ENCODE measurements around the gene CRTAC1.

The CRTAC1 gene

DNA sequence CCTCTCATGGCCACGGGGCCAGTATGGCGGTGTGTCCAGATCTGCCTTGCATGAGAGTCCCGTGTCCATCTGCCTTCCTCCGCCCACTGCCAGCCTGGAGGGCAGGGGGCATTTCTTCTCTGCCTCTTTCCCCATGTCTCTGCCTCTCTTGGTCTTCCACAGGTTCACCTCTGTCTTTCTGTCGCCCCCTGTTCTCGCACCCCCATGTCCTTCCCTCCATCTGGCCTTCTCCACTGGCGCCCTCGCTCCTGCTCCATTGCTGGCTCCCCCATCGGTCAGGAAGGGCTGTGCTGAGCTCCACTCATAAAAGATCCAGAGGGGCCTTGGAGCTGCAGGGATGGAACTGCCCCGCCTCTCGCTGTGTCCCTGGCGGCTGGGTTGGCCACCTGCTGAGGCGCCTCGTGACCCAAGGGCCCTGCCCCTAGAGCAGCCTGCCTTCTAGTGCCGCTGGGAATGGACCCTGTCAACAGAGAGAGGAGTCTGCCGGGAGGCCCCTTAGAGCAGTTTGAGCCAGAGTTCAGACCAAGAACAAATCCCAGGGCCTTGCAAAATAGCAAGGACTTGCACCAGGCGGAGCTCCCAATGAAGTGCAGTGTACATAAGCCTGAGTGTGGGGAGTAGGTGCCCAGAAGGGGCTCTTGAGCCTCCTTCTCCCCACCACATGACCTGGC lies 138.8 kb downstream of the CRTAC1 start:
- no peak for DNase-seq

DNA sequence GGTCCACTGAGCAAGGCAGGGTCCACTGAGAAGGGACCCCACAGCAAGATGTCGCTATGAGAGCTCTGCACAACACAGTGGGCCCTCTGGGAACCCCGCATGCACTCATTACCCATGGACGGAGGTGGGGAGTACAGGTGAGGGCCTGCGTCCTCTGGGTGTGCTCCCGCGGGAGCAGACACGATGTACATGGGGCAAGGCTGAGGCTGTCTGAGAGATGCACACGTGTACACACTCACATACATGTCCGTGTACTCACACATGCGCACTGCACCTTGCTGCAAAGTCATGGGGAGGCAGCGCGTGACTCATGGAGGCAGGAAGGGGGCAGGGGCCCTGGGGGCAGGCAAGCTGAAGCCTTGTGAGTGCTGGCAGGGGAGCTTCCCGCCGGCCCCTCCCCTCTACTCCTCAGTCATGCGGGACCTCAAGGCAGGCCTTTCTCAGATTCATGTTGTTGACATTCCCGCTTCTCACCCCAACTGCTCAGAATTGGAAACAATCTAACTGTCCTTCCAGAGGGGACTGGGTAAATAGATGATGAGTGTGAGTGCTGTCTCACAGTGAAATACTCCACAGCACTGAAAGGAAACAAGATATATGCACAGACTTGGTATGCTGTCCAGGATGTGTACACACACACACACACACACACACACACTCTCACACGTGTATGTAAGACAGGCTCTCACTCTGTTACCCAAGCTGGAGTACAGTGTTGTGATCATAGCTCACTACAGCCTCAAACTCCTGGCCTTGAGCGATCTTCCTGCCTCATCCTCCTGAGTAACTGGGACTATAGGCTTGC lies 140.8 kb downstream of the CRTAC1 start:
- no peak for DNase-seq

DNA sequence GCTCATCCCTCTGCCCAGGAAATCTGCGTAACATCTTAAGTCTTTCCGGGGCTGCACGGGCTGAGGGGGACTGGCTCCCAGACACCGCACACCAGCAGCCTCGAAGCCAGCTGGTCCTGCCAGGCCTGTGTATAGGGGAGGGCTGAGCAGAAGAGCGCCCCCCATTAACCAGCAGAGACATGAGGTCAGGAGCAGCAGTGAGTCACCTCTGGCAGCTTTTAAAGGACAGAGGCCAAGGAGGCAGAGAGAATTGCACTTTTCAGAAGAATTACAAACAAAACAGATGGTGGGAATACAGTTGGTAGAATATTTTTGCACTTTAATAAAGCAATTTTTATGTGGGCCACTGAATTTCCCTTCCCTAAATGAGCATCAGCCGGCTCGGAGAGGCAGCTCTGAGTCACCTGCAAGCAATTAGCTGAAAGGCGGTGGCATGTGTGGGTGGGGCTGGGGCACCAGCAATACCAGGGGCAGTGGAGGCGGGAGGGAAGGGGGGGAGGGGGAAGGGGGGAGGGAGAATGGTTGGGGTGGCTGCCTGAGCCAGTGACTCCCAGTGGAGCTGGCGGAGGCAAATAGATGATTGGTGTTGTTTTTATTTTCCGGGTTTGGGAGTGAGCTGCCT lies 141.7 kb downstream of the CRTAC1 start:
- no peak for DNase-seq

DNA sequence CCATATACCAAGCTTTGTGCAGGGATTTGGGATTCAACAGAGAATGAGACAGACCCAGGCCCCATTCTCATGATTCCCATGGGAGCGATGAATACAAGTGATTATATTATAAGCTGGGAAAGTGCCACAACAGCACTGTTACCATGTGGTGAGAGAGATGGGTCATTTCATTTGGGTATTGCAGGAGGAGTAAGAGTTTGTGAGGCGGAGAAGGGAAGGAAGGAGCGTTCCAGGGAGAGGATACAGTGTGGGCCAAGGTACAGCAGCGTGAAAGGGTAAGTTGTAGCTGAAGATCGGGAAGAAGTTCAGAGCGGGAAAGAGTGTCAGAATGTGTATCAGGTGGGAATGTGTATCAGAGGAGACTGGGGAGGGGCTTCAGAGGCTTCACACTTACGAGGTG lies 142.3 kb downstream of the CRTAC1 start:
- DNase-seq, result no peak

DNA sequence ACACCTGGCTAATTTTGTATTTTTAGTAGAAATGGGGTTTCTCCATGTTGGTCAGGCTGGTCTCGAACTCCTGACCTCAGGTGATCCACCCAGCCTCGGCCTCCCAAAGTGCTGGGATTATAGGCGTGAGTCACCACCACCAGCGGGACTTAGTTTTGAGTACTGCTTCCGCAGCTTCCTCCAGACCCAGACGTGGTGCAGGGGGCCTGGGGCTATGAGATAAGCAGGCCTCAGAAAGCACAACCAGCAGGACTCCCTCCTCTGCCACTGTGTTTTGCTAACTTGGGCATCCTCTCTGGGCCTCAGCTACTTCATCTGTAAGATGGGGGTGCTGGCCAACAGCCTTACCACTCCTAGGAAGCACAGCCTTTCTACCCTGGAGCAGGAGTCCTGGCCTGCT lies 143.0 kb downstream of the CRTAC1 start:
- no peak for DNase-seq

DNA sequence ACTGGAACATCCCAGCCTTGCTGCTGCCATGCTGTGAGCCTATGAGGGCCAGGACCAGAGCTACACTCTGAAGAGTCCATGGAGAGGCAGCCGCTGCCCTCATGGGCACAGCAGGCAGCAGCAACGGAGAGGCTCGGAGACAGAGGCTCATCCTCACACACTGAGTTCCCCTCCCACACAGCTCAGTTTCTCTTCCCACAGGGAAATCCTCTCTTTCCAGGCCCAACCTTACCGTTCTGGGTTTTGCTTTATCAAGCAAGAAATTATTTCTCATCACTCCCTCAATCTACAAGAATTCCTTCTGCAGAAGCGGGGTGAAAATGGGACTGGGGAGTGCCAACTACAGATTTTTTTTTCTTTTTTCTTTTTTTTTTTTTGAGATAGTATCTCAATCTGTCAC lies 144.1 kb downstream of the CRTAC1 start:
- no peak for DNase-seq

DNA sequence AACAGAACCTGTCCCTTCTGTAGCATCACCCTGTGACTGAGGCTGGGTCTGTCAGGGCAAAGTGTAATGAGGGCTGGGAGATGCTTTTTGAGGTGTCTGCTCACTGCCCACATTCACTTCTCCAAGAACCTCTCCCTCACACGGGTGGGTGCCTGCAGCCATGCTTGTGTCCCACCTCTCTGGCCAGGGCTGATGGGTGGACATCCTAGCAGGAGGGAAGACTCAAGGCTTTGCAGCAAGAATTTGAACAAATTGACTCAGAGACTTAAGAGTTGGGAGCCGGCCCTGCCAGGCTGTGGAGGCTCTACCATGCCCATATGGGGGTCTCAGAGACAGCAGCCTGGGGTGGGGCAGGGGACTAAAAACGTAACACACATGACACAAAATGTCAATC lies 147.3 kb downstream of the CRTAC1 start:
- no peak for DNase-seq

DNA sequence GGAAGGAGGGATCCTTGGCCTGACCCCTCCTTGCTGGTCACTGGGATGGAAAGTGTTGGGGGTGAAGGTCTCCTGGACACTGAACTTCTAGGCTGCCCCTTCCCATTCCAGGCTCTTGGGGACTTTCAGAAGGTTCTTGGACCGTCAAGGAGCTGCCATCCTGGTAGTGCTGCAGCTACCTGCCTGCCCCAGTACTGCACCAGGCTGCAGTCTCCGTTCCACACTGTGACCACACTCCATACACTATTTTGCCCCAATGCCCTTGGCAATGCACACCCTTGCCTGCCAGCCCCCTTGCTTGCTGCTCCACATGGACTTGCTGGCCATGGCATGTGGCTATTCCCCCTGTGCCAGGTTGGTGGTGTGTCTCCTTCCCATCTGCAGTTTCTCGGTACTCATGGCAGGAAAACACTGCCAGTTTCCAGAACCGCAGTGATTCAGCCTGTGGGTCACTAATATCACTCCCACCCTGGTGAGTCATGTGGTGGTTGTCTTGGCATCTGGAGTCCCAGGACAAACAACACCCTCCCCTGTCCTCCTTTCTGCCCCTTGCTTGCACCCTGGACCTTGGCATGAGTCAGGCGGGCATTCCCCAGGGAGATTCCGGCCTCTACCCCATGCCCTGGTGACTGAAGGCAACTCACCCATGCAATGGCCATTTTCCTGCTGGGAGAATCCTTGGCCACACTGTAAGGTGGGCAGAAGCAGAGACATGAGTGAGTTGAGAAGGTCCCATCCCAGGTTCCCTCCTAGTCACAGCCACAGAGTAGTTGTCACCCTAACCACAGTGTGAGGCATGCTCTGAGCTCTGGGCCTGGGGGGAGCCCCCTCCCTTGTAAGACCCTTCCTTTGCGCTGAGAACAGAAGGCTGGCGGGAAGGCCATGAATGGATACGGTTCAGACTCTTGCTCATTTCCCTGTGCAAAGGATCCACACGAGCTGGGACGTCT lies 148.0 kb downstream of the CRTAC1 start:
- DNase-seq, result no peak

DNA sequence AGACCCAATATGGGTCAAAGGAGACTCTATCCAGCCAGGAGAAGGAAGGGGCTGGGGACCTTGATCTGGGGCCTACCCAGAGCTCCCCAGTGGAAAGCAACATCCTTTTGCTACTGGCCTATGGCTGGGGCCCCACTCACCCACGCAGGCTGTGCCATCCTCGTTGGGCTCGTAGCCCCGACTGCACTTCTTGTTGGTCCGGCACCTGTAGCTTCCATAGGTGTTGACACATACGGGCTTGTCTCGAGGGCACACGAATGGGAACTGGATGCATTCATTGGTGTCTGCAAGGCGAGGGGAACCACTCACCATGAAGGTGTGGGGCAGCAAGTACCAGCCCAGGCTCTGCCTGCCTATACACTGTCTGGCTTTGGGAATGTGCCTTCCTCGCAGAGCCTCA lies 150.3 kb downstream of the CRTAC1 start:
- no peak for DNase-seq

DNA sequence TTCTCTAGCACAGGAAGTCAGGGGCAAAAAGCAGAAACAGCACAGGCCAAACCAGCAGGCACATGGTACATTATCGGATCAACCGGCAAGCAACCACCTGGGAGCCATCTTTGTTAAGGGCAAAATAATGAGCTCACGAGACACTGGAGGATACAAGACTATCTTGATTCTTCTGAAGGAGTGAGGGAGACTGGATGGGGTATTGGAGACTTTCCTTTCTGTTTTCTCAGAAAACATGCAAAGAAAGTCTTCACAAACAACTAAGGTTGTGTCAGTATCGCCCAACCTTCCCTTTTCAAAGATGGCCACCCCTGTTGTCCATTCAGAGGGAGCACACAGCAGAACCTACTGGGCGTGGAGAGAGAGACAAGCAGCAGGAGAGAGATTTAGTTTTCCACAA lies 151.2 kb downstream of the CRTAC1 start:
- DNase-seq, result no peak

DNA sequence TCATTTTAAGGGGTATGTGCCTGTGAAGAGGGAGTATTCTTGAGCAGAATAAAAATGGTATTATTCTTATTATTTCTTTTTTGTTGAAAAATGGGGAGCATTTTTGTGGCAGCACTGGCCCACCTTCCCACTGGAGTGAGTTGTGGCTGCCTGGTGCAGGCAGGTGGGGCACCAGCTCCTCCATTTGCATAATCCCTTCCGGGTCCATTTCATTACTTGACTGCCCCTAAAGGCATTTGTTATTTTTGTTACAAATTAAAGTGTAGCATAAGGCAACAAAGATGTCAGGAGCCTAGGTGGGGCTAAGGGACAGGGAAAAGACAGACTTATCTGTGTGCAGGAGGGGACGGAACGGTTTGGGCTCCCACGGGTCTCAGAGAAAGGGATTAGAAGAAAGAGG lies 154.0 kb downstream of the CRTAC1 start:
- DNase-seq, result no peak

DNA sequence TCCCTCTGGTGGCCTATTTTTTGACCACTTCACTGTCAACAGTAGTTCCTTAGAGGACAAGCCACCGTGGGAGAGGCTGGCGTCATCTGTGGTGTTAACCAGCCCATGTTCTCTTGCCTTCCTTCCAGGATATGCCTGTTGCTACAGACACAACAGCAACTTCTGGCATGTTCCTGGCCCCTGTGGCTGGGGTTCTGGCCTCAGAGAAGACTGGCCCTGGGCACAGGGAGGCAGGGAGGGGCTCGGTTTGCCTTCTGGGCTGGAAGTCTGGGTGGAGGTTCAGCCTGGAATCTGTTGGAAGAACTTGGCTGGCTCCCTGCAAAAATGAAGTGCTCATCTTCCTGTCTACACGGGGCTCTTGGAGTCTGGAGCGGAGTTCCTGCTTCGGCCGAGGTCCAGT lies 155.0 kb downstream of the CRTAC1 start:
- DNase-seq, result no peak

DNA sequence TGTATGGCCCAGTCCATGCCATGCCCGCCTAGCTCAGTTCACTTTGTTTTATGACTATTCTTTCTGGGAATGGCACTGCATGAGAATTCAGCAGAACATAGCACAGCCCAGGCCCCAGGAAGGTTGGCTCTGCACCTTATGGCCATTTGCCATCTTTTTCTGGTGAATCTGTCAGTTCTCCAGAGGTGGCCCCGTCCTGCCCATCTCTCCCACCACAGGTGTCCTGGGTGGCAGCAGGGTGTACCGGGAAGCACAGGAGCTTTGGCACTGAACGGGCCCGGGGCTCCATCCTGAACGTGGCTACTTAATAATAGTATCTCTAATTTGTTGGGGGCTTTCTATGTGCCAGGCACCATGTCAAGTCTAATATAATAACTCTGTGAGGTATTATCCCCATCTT lies 156.1 kb downstream of the CRTAC1 start:
- no peak for DNase-seq

DNA sequence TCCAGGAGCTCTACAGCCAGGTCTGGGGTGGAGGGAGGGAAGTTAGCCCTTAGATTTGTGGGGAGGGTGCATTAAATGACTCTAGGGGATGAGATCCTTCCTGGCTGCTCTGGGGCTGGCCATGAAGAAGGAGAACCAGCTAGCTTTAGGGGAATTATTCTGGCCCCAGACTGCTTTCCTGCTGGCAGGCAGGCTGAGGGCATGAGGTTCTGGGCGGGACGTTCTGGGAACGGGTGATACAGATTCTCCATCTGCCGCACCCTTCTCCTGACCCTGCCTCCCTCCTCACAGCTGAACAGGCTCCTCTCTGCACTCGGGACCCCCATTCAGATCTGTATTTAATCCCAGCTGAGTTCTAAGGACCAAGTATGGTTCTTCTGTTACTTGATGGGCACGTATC lies 156.9 kb downstream of the CRTAC1 start:
- DNase-seq, result no peak

DNA sequence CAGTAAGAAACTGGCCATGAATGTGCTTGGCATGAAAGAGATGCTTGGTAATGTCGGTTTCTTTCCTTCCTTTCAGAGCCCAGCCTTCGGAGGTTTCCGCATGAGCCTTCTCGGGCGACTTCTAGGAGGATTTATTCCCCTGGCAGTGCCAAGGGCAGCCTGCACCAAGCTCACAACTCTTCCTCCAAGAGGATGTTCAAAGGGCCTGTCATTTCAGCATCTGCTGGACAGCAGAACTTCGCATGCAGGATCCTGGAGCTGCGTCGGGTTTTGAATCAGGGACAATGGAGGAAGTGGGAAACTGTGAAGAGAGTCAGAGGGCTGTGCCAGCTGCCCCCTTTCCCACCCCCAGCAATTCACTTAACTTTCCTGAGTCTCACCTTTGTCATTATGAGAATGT lies 159.4 kb downstream of the CRTAC1 start:
- no peak for DNase-seq

DNA sequence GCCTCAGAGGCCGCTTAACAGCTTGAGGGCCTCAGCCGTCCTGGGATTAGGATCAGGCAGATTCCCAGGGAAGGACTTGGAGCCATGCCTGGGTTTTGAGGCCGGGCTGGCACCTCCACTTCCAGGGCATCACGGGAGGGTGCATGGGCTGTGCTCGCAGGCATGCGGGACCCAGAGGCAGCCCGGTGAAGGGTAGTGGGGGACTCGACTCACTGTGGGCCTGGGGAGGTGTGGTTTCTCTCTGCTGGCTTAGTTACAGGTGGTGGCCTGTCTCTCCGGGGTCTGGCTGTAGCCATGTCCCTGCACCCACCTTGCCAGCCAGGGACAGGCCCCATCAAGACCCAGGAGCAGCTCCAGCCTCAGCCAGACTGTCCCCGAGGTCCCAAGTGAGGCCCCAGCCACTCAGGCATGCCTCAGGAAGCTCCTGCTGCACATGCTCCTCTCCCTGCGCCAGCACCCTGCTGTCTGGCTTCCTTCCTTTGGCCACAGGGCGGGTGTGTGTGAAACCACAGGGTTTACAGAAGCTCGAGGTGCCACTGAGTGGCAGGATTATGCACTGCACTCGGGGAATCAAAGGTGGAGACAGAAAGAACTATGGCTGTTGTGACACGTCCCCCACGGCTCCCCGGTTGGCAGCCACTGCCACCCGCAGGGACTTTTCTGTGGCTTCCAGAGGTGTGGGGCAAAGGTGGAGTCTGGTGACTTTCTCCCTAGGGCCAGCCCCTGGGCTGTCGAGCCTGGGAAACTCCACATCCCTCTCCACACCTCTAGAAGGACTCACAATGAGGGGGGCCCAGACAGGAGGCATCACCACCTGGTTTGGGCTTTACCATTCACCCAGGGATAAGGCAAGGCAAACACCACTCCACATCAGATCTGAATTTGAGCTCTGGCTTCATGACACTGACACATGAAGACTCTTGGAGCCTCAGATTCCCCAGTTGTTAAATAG lies 161.1 kb downstream of the CRTAC1 start:
- DNase-seq, result peak; percentile 38 to 78

DNA sequence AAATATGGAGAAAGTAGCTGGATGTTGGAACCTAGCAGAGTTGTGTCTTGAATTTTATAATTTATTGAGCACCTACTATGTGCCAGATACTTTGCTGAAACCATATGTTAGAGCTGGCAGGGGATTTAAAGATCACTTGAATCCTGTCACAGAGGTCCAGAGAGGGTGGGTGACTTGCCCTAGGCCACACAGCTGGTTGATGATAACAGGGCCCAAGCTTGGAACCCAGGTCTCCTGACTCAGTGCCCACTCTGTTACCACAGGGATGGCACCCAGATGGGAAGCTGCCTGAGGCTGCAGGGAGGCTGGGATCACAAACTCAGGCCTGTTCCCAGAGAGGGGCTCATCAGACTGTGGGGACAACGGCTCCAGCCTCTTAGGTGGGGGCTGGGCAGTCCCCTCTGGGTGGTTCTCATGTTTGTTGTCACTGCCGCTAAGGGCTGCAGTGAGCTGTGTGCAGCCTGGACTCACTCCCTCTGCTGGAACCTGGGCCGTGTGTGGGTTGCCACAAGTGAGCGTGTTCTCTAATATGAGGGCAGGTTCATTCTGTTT lies 162.2 kb downstream of the CRTAC1 start:
- no peak for DNase-seq

DNA sequence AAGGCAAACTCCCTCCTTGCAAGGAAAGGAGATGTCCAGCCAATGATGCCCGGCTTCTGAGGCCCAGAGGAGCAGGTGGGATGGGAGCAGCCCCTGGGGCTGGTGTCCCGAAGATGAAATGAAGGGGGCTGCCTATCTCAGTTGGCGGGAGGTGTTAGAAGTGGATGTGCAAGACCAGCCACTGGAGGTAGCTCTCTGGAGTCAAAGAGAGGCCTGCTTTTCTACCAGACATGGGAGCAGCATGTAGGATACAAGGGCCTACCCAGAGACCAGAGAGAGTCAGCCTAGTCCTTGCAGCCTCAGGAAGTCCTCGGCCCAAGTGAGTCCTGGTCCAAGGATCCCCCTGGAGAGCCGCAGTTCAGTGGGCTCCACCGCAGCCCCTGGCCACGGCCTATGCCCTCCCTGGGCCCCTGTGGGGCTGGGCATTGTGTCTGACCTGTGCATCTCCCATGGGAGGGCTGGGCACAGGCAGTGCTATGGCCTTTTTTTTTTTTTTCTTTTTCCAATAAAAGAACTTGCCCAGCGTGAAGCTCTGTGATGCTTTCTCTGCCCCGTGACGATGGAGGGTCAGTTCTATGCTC lies 163.1 kb downstream of the CRTAC1 start:
- DNase-seq, result no peak

DNA sequence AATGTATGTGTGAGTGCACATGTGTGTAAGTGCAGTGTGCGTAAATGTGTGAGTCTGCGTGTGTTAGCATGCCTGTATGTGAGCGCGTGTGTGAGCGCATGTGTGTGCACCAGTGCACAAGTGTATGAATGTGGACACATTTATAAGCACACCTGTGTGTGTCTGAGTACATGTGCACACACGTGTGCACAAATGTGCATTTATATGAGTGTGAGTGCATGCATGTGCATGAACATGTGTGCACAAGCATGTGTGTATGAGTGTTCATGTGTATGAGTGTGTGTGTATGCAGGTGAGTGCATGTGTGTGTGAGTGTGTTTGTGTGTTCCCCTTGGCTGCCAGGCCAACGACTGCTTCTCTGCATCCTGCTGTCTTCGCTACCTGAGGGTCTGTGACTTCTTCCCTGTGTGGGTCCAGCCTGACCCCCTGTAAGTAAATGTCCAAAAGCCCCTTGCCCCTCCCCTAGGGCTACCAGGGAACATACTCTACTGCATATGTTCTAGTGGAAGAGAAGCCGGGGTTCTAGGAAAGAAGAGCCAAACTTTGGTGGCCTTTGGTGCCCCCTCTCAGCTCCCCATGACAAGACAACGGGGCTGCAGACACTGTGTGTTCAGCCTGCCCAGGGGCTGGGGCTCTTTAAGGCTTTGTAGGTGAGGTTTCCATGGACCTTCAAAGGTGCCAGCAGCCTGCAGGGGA lies 163.7 kb downstream of the CRTAC1 start:
- no peak for DNase-seq

DNA sequence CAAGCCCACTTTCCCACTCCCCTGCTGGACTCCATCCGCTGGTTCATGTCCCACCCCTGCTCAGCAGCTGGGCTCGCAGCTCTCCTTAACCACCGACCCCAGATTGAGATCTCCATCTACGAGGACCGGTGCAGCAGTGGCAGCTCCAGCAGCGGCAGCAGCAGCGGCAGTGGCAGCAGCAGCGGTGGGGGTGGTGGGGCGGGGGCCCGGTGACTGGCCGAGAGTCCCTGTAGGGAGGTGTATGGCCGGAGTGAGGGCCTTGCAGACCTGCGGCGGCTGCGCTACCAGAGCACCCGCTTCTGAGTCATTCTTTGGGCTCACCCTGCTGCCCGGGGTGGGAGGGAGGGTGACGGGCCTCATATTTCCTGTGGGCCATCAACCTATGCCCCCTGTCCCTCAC lies 164.9 kb downstream of the CRTAC1 start:
- DNase-seq, result no peak

DNA sequence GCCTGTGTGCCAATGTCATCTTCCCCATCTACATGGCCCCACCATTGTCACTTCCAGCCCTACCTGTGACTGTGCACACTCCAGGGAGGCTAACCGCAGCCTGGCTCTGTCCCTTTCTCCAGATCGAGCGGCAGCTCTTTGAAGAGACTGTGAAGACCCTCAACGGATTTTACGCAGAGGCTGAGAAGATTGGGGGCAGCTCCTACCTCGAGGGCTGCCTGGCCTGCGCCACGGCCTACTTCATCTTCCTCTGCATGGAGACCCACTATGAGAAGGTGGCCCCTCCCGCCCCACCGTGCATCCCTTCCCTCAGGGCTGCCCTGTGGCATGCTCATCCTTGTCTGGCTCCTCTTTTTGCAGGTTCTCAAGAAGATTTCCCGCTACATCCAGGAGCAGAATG lies 166.6 kb downstream of the CRTAC1 start:
- DNase-seq, result no peak

Data from bone marrow (tissue), 2 donors.